ENCODE measurements around the gene RNH1. TPM values are rescaled to one million over a fixed set of nuclear protein-coding genes. Genes with fewer than 3 reads are reported as not detected.

RNH1 gene
- total and polyA plus RNA-seq, 2 of the 8 experiments (the other 6 are each of a cell fraction or from before 2014, with no cell fraction given): 48.7 to 49.8 TPM

- 0 out of 2 replicates have a peak overlapping the region, but pooled peaks have one; percentile 61 for H2BK15ac ChIP-seq (ENCODE audit: low read length)
- no peaks in the 10 kb centered on the region for H3K36me3 ChIP-seq (ENCODE audit: control insufficient read depth in 2 of 4, insufficient read depth in 4 of 4, low read length in 3 of 4)
- peaks cover 8% of the 10 kb centered on the region; the same call in 1 of the 2 replicates for H3K23me2 ChIP-seq (ENCODE audit: low read depth, low read length)
- H2AFZ ChIP-seq (ENCODE audit: low read length): no peak overlapping the region
- H2BK120ac ChIP-seq (replicated peaks; ENCODE audit: low read depth, low read length): no peak overlapping the region
- no peak overlapping the region for H3K23ac ChIP-seq (ENCODE audit: insufficient read length)
- no peak overlapping the region for H4K5ac ChIP-seq (ENCODE audit: insufficient read length, low read depth, low read length)
- H4K91ac ChIP-seq (replicated peaks; ENCODE audit: insufficient read length, low read length): no peak overlapping the region
- DNase-seq (ENCODE audit: low read depth in 1 of 2, low spot score in 2 of 2): no peak
- H3K4me3 ChIP-seq (ENCODE audit: extremely low read depth in 1 of 4, insufficient read depth in 2 of 4, low read depth in 3 of 4, low read length in 4 of 4): no peak overlapping the region
- WGBS, 2 experiments (ENCODE audit: extremely low coverage in 1 of 2, insufficient coverage in 1 of 2, insufficient read length in 1 of 2, insufficient replicate concordance in 2 of 2, low coverage in 1 of 2, low lambda C conversion rate in 2 of 2, missing lambda C conversion rate in 1 of 2): 91% methylated on average over 8 of the region's 11 CpGs; no CpG with 5 or more reads in 1 of the 2 experiments
- H3K56ac ChIP-seq (replicated peaks; ENCODE audit: insufficient read length, low read depth, low read length): no peak overlapping the region
- no peak overlapping the region for H2BK12ac ChIP-seq (ENCODE audit: low read depth, low read length)
- H3K79me1 ChIP-seq (ENCODE audit: low read depth, low read length): no peaks in the 10 kb centered on the region
- H2AK5ac ChIP-seq (ENCODE audit: low read depth, low read length): no peak overlapping the region
- no peak for FAIRE-seq
- TF ChIP-seq BACH1 (IDR thresholded peaks at IDR 0.05; ENCODE audit: low read length): no peak
- TF ChIP-seq, protein P1, sequence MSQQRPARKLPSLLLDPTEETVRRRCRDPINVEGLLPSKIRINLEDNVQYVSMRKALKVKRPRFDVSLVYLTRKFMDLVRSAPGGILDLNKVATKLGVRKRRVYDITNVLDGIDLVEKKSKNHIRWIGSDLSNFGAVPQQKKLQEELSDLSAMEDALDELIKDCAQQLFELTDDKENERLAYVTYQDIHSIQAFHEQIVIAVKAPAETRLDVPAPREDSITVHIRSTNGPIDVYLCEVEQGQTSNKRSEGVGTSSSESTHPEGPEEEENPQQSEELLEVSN (IDR thresholded peaks at IDR 0.05): no peak
- TF ChIP-seq SRF (IDR thresholded peaks at IDR 0.05; ENCODE audit: low read depth, low read length): no peak
- no peak for TF ChIP-seq RNF2 (IDR thresholded peaks at IDR 0.05; ENCODE audit: borderline replicate concordance, low read depth, low read length, missing control alignments, poor library complexity, severe bottlenecking)
- ChIA-PET POLR2A (ENCODE audit: partially characterized antibody) (interaction anchor here (0.6 to 1.7 kb wide), 8 partner anchors 9 to 276 kb away, joined by 3 to 4 read pairs (median 3); no protein-coding TSS in a partner anchor), CTCF (ENCODE audit: partially characterized antibody) (interaction anchor here (1.2 to 3.8 kb wide), 9 partner anchors 10 to 200 kb away, joined by 3 to 21 read pairs (median 5); no protein-coding TSS in a partner anchor)
- H3K27me3 ChIP-seq (replicated peaks in 1 of 4; ENCODE audit: control insufficient read depth in 3 of 4, extremely low read depth in 1 of 4, insufficient read depth in 3 of 4, low read length in 3 of 4): peaks cover 13 to 29% (median 26%) of the 10 kb centered on the region in 4 experiments
- H3K9ac ChIP-seq (replicated peaks in 1 of 4; ENCODE audit: extremely low read depth in 1 of 4, low read depth in 3 of 4, low read length in 3 of 4): no peak overlapping the region
- 0 out of 4 replicates have a peak overlapping the region, but pooled peaks of 1 of the 2 experiments have one; percentile 66 for H3K4me2 ChIP-seq (ENCODE audit: insufficient read depth in 1 of 2, low read depth in 2 of 2, low read length in 2 of 2)
- no peak overlapping the region for H2BK20ac ChIP-seq (ENCODE audit: low read length)
- H4K20me1 ChIP-seq (replicated peaks in 1 of 2; ENCODE audit: control insufficient read depth in 1 of 2, insufficient read depth in 2 of 2, low read length in 2 of 2): no peaks in the 10 kb centered on the region
- no peaks in the 10 kb centered on the region for H3K79me2 ChIP-seq (ENCODE audit: control insufficient read depth in 1 of 2, insufficient read depth in 2 of 2, low read length in 2 of 2)
- H3K9me3 ChIP-seq (ENCODE audit: insufficient read depth in 2 of 2, low read depth in 1 of 2, low read length in 1 of 2): no peaks in the 10 kb centered on the region
- peaks cover 0 to 21% (median 5%) of the 10 kb centered on the region in 4 experiments; a peak in 4 of 7 replicates for H3K4me1 ChIP-seq (replicated peaks in 1 of 4; ENCODE audit: control insufficient read depth in 3 of 4, insufficient read depth in 4 of 4, low read length in 3 of 4)
- no peak overlapping the region for H4K8ac ChIP-seq (ENCODE audit: extremely low read depth, insufficient read depth, low read length)
- H3K14ac ChIP-seq (ENCODE audit: insufficient read length): no peak overlapping the region
- no peak overlapping the region for H2BK5ac ChIP-seq (ENCODE audit: low read depth, low read length)
- no peak overlapping the region for H3K18ac ChIP-seq (ENCODE audit: extremely low read depth, low read length)
- no peak overlapping the region for H3K27ac ChIP-seq (ENCODE audit: low read depth, low read length)
- H3K4ac ChIP-seq (replicated peaks; ENCODE audit: insufficient read length, low read depth, low read length): no peak overlapping the region
These were observed 46.9 kb upstream of the RNH1 start for GRCh38 chr11:553988-554340.

Measured in H1 (cell line).